GM19193 (cell line): ENCODE measurements around the gene ZBTB7C.

Experiments used
- POLR2A ChIP-seq: IDR thresholded peaks from 4 replicates; pipeline ENCODE4 v1.6.1; 2011; ENCODE audit not compliant: insufficient read depth, insufficient read length; ENCODE audit errors: extremely low read depth

Gene ZBTB7C

GRCh38 chr18:48355276-48356115 lies 53.7 kb downstream of the ZBTB7C start:
- TF ChIP-seq POLR2A: no peak

GRCh38 chr18:48354746-48355260 lies 54.4 kb downstream of the ZBTB7C start:
- no peak for TF ChIP-seq POLR2A

DNA sequence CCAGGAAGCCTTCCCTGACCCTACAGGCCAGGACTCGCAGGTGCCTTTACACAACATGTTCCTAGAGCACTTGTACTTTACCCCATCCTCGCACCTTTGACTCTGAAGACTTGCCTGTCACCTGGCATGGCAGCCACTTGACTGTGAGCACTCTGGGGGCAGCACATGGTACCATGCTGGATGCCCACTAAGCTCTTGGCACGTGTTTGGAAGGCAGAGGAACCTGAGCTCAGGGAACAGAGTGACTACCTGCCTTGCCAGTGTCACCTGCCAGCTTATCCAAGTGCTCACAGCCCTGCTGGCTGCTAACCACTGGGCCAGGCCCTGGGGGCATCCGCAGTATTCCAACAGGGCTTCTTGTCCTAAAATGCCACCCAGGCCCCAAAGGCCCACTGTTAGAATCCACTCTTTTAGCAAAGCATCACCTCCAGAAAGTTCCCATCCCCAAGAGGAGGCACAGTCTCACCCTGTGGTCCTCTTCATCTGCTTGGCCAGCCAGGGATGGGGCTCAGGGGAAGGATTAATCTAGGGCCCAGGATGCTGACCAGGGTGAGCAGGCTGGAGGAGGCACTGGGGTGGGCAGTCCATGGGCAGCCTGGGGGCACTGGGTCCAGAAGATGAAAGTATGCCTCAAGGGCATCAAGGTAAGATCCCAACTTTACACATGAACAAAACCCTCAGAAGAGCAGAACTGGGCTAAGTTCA lies 57.0 kb downstream of the ZBTB7C start:
- TF ChIP-seq POLR2A: no peak

GRCh38 chr18:48351216-48352050 lies 57.8 kb downstream of the ZBTB7C start:
- no peak for TF ChIP-seq POLR2A

DNA sequence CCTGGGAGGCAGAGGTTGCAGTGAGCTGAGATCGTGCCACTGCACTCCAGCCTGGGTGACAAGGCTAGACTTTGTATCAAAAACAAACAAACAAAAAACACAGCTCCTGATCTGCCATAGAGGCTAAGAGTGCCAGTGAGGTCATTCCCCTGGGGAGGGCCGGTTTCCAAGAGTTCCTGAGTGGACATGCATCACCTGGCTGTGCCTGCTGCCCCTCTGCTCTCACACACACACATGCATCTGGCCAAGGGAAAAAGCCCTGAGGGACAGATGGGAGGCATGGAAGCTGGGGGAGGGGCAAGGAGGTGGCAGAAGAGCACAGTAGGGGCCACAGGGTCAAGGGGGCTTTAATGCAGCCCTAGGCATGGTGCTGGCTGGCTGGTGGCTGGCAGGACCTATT lies 60.4 kb downstream of the ZBTB7C start:
- no peak for TF ChIP-seq POLR2A

DNA sequence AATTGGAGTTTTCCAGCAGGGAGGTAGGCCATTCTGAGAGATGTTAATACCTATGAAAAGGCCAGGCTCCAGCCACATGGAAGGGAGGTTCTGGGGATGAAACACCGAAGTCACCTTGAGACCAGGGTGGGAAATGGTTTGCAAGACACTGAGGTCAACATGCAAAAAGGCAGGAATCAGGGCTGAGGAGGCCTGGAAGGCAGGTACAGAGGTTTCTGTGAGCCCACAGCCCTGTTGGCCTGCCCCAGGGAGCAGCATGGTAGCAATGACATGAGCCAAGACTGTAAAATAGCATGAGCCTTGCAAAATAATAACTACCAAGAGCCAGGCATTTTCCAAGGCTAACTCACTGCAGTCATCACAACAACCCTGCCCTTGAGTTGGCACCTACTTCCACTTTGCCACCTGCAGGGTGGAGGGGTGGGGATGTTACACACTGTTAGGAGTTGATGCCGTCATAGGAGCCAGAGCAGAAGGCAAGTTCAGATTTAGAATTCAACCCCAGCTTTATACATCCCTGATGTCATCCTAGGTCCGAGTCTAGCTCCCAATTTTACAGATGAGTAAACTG lies 61.3 kb downstream of the ZBTB7C start:
- TF ChIP-seq POLR2A: no peak

- TF ChIP-seq POLR2A: no peak
Measured at GRCh38 chr18:48345596-48345995, 63.6 kb downstream of the ZBTB7C start.

DNA sequence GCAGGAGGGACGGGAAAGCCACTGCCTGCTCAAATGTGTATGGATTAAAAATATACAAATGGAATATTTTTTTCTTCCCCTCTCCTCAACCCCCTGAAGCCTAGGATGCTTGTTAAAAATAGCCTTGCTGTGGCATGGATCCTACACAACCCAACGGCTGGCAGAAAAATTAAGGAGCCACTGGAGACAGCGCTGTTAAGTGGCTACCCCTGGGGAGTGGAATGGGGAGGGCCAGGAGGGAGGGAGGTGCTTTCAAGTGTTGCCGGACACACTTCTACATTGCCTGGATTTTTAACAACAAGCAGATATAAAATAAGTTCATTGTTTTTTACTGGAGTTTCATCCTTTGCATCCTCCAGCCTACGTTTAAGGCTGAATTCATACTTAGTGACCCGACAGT lies 66.6 kb downstream of the ZBTB7C start:
- no peak for TF ChIP-seq POLR2A

GRCh38 chr18:48342125-48342524 lies 67.1 kb downstream of the ZBTB7C start:
- TF ChIP-seq POLR2A: no peak

DNA sequence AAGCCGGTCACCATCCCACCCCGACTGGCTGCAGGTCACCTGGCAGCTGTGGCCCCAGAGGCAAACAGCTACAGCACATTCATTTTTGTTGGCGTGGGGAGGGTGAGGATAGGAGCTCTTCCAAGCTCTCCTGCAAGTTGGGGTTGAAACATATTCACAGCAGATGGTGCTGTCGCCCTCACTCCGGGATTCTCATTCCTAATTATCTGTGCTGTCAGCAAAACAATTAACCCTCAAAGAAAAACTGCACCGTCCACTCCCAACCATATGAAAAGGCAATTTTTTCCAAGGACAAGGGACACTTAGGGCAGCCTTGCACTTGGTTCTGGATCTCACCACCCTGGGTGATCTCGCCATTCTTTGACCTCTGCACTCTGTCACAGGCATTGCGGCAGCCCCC lies 68.6 kb downstream of the ZBTB7C start:
- no peak for TF ChIP-seq POLR2A

DNA sequence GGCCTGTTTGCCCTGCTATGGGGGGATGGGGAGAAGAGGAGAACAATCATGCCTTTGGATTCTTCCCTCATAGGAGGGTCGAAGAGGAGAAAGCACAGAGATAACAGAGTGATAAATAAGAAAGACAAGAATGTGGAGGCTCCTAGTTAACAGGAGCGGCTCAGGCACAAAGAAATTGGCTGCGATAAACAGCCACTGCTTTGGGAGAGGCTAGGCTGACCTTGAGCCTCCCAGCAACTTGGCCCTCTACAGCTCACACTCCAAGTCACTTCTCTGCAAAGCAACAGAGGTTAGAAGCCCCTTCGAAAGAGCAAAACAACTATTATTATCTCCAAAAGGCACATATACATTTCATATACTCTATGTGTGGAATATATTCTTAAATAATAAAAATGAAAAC lies 69.5 kb downstream of the ZBTB7C start:
- no peak for TF ChIP-seq POLR2A

DNA sequence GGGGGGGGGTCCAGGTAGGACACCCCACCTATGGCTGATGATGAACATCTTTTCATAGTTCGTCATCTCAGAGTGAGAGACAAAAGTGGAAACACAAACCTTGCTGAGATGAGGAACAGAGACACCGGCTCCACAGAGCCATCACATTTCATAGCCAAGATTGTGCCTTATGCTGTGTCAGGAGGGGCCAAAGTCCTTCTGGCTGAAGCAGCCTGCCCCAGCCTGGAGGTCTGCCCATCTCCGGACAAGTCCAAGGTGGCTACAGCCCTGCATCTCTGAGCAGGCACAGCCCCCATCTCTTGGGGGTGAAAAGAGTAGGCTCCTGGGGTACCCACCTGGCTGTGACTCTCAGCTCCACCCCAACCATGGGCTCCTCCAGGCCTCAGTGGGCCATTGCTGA lies 70.3 kb downstream of the ZBTB7C start:
- no peak for TF ChIP-seq POLR2A

- TF ChIP-seq POLR2A: no peak
Measured at GRCh38 chr18:48337053-48337452, 72.1 kb downstream of the ZBTB7C start.

DNA sequence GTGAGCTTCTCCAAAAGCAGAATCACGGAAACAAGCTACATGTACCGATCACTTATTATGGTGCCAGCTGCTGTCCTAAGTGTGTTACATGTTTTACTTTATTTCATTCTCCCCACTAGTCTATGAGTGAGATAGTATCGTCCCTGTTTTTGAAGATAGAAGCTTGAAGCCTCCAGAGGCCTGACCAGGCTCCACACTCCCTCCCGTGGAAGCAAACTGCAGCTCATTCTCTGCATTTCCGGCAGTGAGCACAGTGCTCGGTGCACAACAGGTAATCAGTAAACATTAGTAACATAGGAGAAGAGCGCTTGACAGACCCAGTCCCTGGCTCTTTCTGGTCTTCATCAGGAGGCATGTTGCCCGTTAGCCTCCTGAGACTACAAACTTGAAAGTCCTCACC lies 72.9 kb downstream of the ZBTB7C start:
- TF ChIP-seq POLR2A: no peak

GRCh38 chr18:48335829-48336228 lies 73.4 kb downstream of the ZBTB7C start:
- TF ChIP-seq POLR2A: no peak
